ENCODE measurements around the gene PLA2G4B.

DNA sequence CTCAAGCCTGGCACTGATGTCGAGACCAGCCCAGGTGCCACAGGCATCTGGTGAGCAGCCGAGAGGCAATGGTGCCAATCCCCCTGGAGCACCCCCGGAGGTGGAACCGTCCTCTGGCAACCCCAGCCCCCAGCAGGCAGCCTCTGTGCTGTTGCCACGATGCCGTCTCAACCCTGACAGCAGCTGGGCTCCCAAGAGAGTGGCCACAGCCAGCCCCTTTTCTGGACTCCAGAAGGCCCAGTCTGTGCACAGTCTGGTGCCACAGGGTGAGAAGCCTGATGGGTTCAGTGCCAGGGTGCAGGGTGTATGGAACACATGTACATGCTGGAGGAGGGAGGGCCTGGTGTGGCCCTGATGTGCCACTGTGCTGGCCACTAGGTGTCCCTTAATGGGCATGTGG is 15.7 kb upstream of the PLA2G4B start:
- TF ChIP-seq POLR2A (IDR thresholded peaks at IDR 0.05; ENCODE audit: low read depth, low read length) (no peak), POLR2AphosphoS5 (IDR thresholded peaks at IDR 0.05; ENCODE audit: low read depth, low read length) (no peak)

Data from GM12892 (cell line).